SKM-1 treated with dmso at 0.1 percent for 144 hours (cell line): ENCODE results near the gene ZNF277.

Experiments
- DNase-seq: peaks from one replicate; lab custom pipeline; 2025; ENCODE audit not compliant: unreplicated experiment; lab: John Stamatoyannopoulos, UW

Gene ZNF277

DNA sequence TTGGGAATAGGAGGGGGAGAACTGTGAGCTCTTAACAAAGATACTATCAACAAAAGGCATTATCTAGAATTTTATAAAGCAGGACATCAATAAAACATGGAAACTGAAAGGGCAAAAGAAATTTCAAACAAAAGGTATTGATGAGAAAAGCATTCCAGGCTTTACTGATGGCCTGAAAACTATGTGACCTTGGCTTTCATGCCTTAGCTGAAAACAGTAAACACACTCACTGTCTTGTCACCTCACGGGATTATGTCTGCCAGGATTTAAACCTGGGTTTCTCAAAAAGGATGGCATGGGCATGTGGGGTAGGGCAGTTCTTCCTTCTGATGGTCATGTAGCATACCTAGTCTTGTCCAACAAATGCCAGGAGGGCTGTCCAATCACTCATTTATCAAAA, 23.2 kb upstream of the ZNF277 start:
- no peak for DNase-seq

DNA sequence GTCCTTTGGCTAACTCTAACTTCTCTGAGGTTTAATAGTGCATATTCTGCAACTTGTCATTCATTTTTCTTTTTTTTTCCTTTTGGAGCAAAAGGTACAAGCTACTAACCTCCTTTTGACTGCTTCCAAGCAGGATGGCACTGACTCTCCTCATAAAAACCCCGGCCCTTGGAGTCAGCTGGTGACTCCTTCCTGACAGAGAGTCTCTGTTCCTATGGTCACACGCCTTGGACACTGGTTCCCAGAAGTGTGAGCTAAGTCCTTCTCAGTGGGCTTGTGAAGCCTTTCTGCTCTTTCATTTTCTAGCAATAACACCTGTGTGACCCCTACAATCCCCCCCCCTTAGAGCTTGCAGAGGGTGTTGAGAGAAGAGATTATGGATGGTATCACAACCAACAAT, 22.0 kb upstream of the ZNF277 start:
- no peak for DNase-seq

DNA sequence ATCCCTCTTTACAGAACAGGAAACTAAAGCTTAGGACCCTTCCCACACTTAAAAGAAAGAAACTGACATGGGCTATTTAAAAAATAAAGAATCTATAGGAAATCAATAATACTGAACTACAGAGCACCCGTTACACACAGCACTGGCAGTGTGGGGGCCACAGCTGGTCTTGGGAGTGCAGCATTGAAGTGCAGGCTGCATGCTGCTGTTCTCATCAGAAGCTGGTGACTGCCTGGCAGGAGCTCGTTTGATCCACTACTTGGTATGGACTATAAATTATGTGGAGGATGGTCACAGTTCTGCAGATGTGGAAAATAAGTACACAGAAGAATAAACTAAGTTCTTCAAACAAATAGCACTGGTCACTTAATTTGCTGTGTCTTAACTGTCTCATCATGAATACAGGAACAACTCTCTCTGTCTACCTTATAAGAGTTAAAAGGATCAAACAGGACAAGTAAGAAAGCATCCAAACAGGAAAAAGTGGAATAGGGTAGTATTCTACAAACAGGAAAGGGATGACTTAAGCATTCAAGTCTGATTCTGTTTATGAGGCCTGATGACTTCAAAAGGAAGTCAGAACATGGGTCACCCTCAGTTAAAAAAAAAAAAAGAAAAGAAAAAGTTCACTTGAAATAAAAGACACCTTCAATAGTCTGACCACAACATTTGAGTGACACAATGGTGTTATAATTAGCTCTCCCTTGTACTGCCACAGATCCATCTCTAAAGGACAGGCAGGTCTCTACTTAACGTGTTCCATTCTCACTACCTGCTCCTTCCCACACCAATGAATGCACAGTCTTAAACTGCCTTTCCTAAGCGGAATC, 21.3 kb upstream of the ZNF277 start:
- no peak for DNase-seq

DNA sequence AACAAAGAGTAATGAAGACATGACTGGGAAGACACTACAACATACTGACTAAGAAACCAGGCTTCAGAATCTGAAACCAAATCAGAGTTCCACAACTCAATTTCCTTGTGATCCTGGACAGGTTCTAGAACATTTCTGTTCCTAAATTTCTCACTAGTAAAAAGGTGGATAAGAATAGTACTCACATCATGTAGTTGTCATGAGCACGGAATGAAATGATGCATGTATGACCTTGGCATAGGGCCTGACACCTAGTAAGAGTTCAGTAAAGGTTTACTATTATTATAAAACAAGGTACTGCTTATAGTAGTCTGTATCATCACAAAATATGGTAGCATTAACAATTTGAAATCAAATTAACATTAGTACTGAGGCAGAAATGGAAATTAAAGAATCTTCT, 20.2 kb upstream of the ZNF277 start:
- DNase-seq: no peak

DNA sequence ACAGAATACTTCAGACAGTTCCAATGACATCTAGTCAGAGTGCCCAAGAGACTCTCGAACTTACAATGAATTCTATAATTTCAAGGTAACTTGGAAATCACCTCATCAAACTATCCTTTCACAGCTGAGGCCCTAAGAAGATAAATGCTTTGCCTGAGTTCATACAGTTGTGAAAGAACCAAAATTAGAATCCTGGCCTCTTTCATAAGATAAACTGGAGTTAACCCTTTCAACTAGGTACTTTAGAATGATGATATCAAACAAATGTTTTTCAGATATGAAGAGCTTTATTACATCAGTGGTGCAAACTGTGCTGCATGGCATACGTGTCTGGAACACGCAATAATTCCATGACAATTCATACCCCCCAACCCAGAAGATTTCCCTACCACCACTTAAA, 18.2 kb upstream of the ZNF277 start:
- DNase-seq: no peak

DNA sequence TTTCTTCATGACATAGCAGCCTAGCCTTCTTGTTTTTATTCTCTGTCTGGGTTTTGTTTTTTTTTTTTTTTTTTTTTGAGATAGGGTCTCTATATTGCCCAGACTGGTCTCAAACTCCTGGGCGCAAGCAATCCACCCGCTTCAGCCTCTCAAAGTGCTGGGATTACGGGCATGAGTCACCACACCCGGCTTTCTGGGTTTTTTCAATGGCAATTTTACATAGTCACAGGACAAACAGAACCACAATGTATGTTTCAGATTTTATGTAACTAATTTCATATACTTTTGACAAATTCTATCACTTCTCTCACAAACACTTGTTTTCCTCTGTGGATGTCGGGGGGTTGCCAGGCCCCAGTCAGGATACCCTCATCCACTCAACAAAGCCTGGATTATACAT, 16.8 kb upstream of the ZNF277 start:
- DNase-seq: no peak

DNA sequence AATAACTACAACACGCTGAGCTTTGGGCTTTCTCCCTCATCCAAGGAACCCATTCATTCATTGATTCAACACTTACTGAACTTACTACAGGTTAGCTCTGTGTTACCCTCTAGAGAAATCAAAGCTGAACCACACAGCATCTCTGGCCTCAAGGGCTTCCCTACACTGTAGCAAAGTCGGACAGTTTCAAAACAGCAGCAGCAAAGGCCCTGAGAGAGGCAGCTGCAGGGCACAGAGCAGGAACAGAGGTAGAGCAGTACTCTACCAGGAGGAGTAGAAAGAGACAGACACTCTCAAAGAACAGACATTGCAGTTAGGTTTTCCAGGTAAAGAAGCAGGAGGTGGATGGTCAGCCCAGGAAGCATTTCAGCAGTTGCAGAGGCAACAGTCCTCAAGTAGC, 16.4 kb upstream of the ZNF277 start:
- DNase-seq: no peak

DNA sequence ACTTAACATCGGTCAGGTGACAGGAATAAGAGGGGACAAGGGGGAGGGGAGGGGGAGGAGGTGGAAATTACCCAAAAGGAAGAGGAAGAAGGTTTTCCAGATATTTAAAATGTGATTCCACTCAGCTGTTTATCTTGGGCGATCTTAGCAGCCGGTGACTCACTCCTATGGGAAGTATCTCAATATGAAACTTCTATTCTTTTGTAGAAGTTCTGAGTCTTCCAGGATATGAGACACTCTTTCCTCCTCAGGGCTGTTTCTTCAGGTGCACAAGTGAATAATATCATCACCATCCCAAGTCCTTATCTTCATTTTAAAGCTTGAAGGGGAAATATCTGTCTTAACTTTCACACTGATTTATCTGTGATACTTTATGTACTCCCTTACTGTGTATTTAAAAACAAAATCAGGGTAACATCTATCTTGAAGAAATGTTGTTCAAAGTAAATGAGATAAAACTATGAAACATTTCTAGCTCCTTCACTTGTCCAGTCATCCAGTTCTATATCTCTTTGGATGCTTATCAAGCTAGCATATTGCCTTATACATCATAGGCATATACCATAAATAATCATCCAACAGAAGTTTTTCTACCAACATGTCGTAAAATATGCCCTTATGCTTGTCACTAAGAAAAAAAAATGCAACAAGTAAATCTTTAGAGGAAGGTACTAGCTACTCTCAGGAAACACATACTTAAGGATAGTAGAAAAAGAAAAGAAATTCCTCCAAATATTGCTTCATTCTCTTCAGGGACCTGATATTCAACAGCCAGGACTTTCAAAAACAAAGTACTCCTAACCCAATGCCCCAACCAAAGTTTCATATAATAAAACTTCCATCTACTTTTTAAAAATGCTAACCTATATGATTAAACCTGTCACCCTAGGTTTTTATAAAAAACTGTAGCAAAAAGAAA, 14.0 kb upstream of the ZNF277 start:
- no peak for DNase-seq

DNA sequence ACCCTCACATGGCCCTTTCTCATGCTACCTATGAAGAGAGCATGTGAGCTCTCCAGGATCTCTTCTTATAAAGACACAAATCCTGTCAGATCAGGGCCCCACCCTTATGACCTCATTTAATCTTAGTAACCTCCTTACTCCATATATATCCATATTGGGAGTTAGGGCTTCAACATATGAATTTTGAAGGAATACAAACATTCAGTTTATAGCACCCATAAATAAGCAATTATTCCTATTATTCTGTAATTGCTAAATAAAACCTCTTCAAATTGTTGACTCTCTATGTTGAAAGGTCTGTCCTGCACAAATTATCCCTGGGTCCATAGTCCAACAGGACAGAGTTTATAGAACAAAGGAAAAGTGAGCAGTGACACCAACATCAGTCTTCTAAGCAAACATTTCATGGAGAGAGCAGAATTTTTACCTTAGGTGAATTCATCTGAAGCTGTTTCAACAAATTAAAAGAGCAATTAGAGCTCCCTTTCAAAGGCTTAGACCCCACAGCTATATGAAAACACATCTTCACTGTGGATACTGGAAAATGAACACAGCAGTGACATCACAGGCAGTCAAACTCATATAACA, 12.5 kb upstream of the ZNF277 start:
- no peak for DNase-seq

DNA sequence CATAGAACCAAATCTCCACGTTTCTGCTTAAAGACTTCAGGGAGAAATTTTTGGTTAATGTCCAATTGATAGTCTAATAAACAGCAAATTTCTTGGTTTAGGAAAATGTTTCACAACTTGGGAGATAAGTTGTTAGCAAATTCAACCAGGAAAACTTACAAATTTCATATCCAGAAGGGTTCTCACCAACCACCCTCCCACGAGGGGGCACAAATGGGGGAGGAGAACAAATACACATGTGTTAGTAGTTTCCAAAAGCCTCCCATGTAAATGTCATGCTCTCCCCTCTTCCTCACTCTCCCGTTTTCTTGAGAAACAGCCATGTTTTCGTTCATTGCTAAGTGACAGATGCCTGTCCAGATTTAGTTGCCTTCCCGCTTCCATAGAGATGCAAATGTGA, 10.8 kb upstream of the ZNF277 start:
- DNase-seq: no peak

DNA sequence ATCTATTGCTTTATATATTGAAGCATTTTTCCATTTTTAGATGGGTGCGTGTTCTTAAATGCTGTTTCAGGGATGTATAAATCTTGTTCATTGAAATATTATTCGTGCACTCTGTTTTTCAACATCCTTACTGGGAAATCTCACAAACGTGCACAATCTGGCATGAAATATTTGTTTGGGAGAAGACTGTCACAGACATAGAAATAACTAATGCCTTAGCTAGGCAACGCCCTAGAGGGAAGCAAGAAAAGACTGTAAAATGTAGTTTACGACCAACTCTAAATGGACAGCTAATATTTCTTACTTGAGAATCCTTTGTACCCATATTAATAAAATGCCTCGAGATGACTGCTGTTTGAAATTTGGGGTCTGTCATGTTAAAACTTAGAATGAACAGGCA, 9.2 kb upstream of the ZNF277 start:
- DNase-seq: no peak

DNA sequence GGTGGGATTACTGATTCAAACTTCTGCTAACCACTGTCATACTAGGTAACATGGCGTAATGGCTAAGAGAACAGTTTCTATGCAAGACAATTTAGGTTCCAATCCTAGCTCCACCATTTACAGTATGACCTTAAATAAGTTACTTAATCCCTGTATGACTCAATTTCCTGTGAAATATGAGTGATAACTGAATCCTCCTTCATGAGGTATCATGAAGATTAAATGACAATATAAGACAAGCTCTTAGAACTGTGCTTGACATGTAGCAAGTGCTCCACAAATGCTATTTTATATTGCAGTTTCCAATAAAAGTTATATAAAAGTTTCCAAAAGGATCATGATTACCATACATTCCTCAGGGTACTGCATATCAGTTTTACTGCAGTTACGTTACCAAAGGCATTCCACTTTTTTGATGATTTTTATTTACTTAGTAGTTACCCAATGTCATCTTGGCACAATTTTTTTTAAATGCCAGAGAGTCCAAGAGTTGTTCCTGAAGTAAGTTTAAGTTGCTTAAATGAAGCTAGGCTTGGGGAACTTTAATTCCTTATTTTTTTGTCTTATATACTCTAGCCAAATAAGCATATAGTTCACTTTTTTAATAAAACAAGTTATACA, 7.3 kb upstream of the ZNF277 start:
- DNase-seq: no peak

DNA sequence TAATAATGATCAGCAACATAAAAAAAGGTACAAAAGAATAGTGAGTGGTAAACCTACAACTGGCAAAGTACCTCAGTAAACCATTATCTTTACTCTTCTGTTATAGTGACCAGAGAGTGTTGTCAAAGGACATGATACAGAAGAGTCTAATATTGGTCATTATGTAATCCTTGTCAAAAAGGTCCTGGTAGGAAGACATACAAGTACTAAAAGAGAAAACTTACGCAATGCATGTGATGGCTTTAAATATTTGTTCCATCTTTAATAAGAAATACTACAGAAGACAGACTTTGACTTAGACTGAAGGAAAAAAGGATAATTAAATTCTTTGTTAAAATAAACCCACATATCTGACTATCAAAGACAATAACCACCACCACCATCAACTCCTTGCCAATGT, 6.8 kb upstream of the ZNF277 start:
- no peak for DNase-seq

DNA sequence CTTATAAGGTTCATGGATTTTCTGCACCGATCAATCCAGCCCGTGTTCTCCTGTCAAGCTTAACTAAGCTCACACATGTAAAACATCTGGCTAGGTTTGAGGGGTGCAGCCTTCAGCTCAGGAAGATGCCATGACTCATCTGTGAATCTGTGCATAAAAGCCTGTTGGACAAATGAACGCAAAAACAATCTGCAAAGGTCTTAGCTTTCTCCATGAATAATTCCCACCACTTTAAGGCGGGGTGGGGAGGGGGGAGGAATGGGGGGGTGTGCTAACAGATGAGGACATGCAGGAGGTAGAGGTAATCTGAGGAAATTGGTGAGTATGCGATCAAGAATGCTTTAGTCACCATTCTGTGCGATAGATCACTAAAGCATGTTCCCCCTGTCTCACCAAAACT, 5.1 kb upstream of the ZNF277 start:
- no peak for DNase-seq

DNA sequence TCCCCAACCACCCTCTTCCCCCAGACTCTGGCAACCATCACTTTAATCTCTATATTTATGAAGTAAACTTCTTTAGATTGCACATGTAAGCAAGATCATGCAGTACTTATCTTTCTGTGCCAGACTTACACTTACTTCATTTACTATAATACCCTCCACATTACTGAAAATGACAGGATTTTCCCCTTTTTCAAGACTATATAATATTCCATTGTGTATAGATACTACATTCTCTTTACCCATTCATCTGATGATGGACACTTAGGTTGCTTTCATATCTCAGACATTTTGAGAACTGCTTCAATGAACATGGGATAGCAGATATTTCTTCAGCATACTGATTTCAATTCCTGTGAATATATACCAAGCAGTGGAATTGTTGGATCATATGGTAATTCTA, 4.7 kb upstream of the ZNF277 start:
- no peak for DNase-seq

DNA sequence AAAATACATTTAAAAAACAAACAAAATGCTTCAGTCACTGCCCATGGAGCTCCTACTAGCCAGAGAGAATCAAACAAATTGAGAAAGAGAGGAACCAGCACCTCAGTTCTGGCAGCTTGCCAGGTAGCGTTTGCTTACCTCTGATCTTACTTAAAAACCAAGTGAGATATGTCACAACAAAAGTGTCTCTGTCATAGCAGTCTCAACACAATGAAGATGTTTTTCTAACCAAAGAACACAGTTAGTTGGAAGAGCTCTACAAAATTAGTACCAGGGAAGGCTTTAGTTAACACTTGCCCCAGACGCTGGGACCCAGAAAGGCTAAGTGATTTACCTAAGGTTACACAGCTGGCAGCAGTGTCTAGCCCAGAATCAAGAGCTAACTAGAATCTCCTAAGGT, 3.7 kb upstream of the ZNF277 start:
- peak; percentile 54 for DNase-seq

DNA sequence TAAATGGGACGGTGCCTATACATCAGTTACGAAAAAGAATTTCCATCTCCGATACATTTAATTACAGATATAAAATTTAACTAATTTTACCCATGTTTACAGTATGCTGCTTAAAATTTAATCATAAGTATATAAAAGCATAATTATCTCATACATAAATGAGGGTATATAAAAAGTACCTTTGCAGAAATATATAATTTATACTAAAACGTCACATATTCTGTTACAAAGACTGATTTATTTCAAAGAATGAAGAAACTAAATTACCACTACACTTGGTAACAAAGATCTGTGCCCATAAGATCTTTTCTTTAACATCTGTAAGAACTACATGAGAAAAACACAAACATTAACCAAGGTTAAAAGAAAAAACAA, 3.1 kb upstream of the ZNF277 start:
- DNase-seq: no peak

DNA sequence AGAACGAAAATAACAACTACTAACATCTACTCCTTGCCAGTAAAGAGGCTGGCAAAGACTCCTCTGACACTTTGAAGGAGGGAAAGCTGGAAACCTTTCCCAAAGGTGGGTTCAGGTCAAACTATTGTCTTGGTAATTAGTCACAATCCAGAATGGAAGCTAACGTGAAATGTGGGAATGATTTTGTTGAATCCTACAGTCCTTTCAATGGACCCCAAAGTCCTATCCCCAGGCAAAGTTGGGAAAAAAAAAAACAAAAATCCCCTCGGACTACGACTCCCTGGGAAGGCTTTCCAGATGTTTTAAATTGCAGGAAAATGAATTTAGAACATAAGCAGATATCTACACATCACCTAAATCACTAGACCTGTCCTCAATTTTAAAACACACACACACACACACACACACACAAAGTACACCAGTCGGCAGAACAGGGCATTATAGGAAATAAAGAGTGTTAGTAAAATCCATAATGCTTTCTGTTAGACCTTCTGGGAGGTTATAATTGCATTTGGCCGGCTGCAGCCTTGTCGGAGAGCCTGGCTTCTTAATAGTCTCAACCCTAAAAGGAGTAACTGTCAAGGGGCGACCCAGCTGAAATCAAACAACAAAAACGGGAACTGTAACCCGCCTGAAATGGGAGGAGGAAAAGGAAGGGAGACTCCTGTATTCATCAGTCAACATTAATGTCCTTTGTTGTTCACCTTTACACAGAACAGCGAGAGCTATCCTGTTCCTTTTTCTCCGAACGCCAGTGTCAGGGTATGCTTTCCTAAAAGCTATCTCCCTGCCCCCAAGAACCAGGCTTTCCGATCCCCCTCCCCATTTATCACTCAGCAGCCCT, 1.8 kb upstream of the ZNF277 start:
- DNase-seq: peak; percentile 9

DNA sequence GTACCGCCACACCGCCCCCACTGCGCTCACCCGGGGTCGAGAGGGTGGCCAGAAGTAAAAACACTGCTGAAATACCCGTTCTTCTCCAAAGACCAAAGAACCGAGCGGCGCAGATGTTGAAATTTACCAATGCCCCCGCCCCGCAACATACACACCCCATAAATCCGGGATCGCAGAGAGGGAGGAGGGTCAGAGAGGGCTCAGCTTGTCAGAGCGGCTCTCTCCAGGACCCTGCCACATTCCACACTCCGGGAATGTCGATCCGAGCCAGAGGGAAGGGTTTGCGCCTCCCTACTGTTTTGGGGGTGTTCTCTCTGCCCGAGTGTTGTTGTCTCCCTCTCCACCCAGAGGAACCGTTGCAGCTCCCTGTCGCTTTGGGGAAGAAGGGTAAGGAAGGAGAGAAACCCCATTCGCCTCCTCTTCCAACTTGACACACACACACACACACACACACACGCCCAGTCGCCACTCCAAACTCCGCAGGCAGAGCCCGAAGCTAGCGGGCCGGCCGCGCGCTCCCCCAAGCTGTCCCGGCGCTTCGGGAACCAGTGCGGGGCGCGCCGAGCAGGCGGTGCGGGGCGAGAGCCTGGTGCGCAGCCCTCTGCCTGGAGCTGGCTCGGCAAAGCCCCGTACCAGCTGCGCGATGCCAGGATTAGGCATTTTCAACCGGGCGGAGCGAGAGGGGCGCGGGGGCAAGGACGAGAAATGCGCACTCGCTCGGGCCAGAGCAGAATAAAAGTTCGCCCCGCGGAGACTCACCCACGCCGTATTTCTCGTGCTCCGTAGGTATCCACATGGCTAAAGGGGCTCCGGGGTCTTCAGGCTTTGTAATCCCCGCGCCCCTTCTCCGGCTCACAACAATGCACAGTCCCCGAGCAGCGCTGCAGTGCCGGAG, 905 bp upstream of the ZNF277 start:
- peak; percentile 22 for DNase-seq
